CD14-positive monocyte (primary cell): ENCODE measurements around the gene NLE1. TPM values are rescaled to one million over a fixed set of nuclear protein-coding genes. Genes with fewer than 3 reads are reported as not detected.
A peak's percentile ranks its signal among the peaks of the same experiment; 100 is the strongest.

Source experiments
- DNase-seq, 3 donors: peaks; one replicate each; pipeline ENCODE4 v3.0.0-alpha.2; 2011 to 2022
- H2AFZ ChIP-seq: 2 replicates; pipeline ENCODE4 v1.6.0; 2012; ENCODE audit warnings: mild to moderate bottlenecking, low read depth, low read length, inconsistent platforms; ENCODE audit not compliant: insufficient read depth, poor library complexity, severe bottlenecking
- H3K27ac ChIP-seq, 2 donors: 1 replicate in 1 of 2; 2 replicates in 1 of 2; pipeline ENCODE4 v1.5.1; 2012 to 2013; ENCODE audit warnings: low read length in 2 of 2, control low read depth in 1 of 2, inconsistent platforms in 1 of 2, low read depth in 1 of 2, mild to moderate bottlenecking in 1 of 2
- H3K27me3 ChIP-seq, 2 donors: one replicate each; pipeline versions ENCODE4 v1.6.0 to v1.6.1; 2011 to 2013; ENCODE audit warnings: low read length in 2 of 2; ENCODE audit not compliant: control insufficient read depth in 2 of 2, insufficient read depth in 2 of 2
- H3K36me3 ChIP-seq, 2 donors: replicated peaks in 1 of 2; 1 replicate in 1 of 2; 2 replicates in 1 of 2; pipeline versions ENCODE4 v1.5.1 to v1.6.1; 2012 to 2013; ENCODE audit warnings: low read length in 2 of 2, control low read depth in 1 of 2, inconsistent platforms in 1 of 2, mild to moderate bottlenecking in 1 of 2; ENCODE audit not compliant: insufficient read depth in 2 of 2, control insufficient read depth in 1 of 2
- H3K4me1 ChIP-seq, 2 donors: 1 replicate in 1 of 2; 2 replicates in 1 of 2; pipeline versions ENCODE4 v1.5.1 to v1.6.1; 2012 to 2013; ENCODE audit warnings: low read length in 2 of 2, control low read depth in 1 of 2, inconsistent platforms in 1 of 2, mild to moderate bottlenecking in 1 of 2, moderate library complexity in 1 of 2; ENCODE audit not compliant: insufficient read depth in 2 of 2, control insufficient read depth in 1 of 2
- H3K4me2 ChIP-seq: replicated peaks from 2 replicates; pipeline ENCODE3; 2012; ENCODE audit warnings: low read length, moderate library complexity, mild to moderate bottlenecking; ENCODE audit not compliant: poor library complexity, severe bottlenecking; ENCODE audit errors: extremely low read depth
- H3K4me3 ChIP-seq, 3 experiments: fragments of 200-600 bp in 1 of 3; sonication (generic) in 1 of 3; replicated peaks in 1 of 3; 1 replicate in 2 of 3; 2 replicates in 1 of 3; pipeline ENCODE4 v1.5.1; 2011 to 2013; ENCODE audit warnings: low read length in 3 of 3, mild to moderate bottlenecking in 3 of 3, control low read depth in 2 of 3, low read depth in 2 of 3, inconsistent platforms in 1 of 3, moderate library complexity in 1 of 3
- H3K79me2 ChIP-seq: 2 replicates; pipeline ENCODE4 v1.6.0; 2012; ENCODE audit warnings: mild to moderate bottlenecking, control low read depth, inconsistent platforms, low read length, moderate library complexity; ENCODE audit not compliant: insufficient read depth
- H3K9ac ChIP-seq: 2 replicates; pipeline ENCODE4 v1.6.0; 2017; ENCODE audit warnings: low read length, mild to moderate bottlenecking; ENCODE audit not compliant: insufficient read depth, poor library complexity, severe bottlenecking
- H3K9me3 ChIP-seq, 2 donors: replicated peaks in 1 of 2; 1 replicate in 1 of 2; 2 replicates in 1 of 2; pipeline versions ENCODE4 v1.5.1 to v1.6.1; 2012 to 2013; ENCODE audit warnings: low read length in 2 of 2, control low read depth in 1 of 2; ENCODE audit not compliant: control insufficient read depth in 1 of 2, insufficient read depth in 1 of 2
- H4K20me1 ChIP-seq: 2 replicates; pipeline ENCODE4 v1.6.0; 2012; ENCODE audit warnings: mild to moderate bottlenecking, low read length, control low read depth, moderate library complexity; ENCODE audit not compliant: insufficient read depth
- H3K27ac Mint-ChIP-seq, 7 donors: one replicate each; pipeline ENCODE4 v1.8.0; 2020; ENCODE audit warnings: mild to moderate bottlenecking in 7 of 7, mixed read lengths in 7 of 7, moderate library complexity in 6 of 7, inconsistent platforms in 2 of 7
- H3K27me3 Mint-ChIP-seq, 3 donors: one replicate each; pipeline ENCODE4 v1.8.0; 2021 to 2022; ENCODE audit warnings: low read depth in 3 of 3, mild to moderate bottlenecking in 3 of 3, mixed read lengths in 3 of 3, moderate library complexity in 3 of 3, inconsistent platforms in 1 of 3
- H3K36me3 Mint-ChIP-seq, 2 donors: one replicate each; pipeline ENCODE4 v1.8.0; 2020; ENCODE audit warnings: mixed read lengths in 2 of 2, inconsistent platforms in 1 of 2, mild to moderate bottlenecking in 1 of 2
- H3K4me1 Mint-ChIP-seq: one replicate; pipeline ENCODE4 v1.8.0; 2020; ENCODE audit warnings: mild to moderate bottlenecking, mixed read lengths
- H3K4me3 Mint-ChIP-seq, 2 donors: one replicate each; pipeline ENCODE4 v1.8.0; 2020; ENCODE audit warnings: mild to moderate bottlenecking in 2 of 2, mixed read lengths in 2 of 2, moderate library complexity in 1 of 2
- H3K9me3 Mint-ChIP-seq, 7 donors: one replicate each; pipeline ENCODE4 v1.8.0; 2020 to 2022; ENCODE audit warnings: mixed read lengths in 7 of 7, mild to moderate bottlenecking in 6 of 7, moderate library complexity in 6 of 7, inconsistent platforms in 2 of 7
- CTCF ChIP-seq: fragments of 200-600 bp; IDR thresholded peaks from one replicate; pipeline ENCODE4 v1.8.0; 2022; ENCODE audit warnings: antibody characterized with exemption, mild to moderate bottlenecking
- WGBS: methylation state at CpG from one replicate; pipeline ENCODE4 v1.1.5; 2013; ENCODE audit warnings: missing lambda C conversion rate; ENCODE audit not compliant: insufficient coverage; 5-methylcytosine and 5-hydroxymethylcytosine counted together
- intact Hi-C, 2 donors: fragments of 100-400 bp; cut with micrococcal nuclease; formaldehyde crosslinking; loops; one replicate each; pipeline versions ENCODE4 v1.15.0 to v1.15.1; 2023
- polyA plus RNA-seq, 3 donors: library from polyadenylated mRNA; depleted of rRNA in 1 of 3; unstranded in 2 of 3; stranded (reverse) in 1 of 3; fragments of 300-500 nt in 2 of 3; fragments of >200 nt in 1 of 3; fragmentation: Illumina TruSeq in 2 of 3; gene quantifications; 1 replicate in 2 of 3; 2 replicates in 1 of 3; pipeline ENCODE4 v1.2.3, GENCODE V29; 2012 to 2021

NLE1 gene
- polyA plus RNA-seq, 3 donors, result 1.6 to 3.6 (median 2.2) TPM

DNA sequence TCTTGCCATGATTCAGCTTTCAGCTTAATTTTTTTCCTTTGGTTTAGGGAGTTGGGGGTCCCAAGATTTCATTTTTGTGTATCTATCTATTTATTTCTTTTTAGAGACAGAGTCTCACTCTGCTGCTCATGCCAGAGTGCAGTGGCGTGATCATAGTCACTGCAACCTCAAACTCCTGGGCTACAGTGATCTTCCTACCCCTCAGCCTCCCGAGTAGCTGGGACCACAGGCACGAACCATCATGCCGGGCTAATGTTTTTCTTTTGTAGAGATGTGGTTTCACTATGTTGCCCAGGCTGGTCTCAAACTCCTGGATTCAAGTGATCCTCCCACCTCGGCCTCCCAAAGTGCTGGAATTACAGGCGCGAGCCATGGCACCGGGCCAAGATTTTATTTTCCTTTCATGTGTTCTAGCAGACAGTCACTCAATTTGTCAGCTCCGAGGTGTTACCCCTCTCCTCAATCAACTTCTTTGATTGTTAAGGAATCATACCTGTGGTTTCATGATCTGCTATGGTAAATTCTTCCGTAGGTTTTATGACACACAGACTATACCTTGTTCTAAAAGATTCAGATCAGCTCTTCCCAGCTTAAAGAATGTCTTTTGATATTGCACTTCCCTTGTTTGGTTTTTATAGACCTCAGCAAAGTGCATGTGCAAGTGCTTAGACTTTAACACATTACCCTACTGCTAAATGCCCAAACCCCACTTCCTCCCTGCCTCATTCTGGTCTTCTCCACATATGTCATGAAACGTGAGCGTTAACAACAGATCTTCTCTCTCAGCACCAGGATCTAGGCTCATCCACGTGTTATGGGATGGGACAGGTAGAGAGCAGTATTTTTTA is 18.5 kb upstream of the NLE1 start:
- intact Hi-C loops, result loop anchor here in 1 of 2 donors (10.0 kb wide), 1 partner anchor 584 kb away; no protein-coding TSS in a partner anchor
- Mint-ChIP-seq H3K36me3 (no peaks in the 10 kb centered on the region), H3K4me3 (no peak overlapping the region), H3K27me3 (peaks cover 4 to 8% (median 7%) of the 10 kb centered on the region in 3 donors), H3K27ac (peak overlapping the region in 1 of 7 donors; percentile 26), H3K9me3 (peaks cover 0 to 2% (median 0%) of the 10 kb centered on the region in 7 donors), H3K4me1 (peaks cover 13% of the 10 kb centered on the region)
- Histone ChIP-seq H3K27ac (no peak overlapping the region), H3K36me3 (no peaks in the 10 kb centered on the region), H3K9ac (no peak overlapping the region), H3K4me1 (peaks cover 4 to 8% of the 10 kb centered on the region in 2 donors), H4K20me1 (no peaks in the 10 kb centered on the region), H3K9me3 (no peaks in the 10 kb centered on the region), H3K27me3 (no peaks in the 10 kb centered on the region), H3K79me2 (no peaks in the 10 kb centered on the region), H3K4me3 (no peak overlapping the region), H3K4me2 (no peak overlapping the region), H2AFZ (no peak overlapping the region)
- no peak for DNase-seq
- TF ChIP-seq CTCF, result no peak
- 72% methylated on average over 3 of the region's 13 CpGs for WGBS

GRCh38 chr17:35159940-35160339 is 17.8 kb upstream of the NLE1 start:
- Mint-ChIP-seq H3K9me3 (peaks cover 0 to 2% (median 0%) of the 10 kb centered on the region in 7 donors), H3K4me3 (no peak overlapping the region), H3K27ac (no peak overlapping the region), H3K4me1 (peaks cover 13% of the 10 kb centered on the region), H3K36me3 (no peaks in the 10 kb centered on the region), H3K27me3 (peaks cover 3 to 8% (median 7%) of the 10 kb centered on the region in 3 donors)
- Histone ChIP-seq H3K4me2 (no peak overlapping the region), H3K9me3 (no peaks in the 10 kb centered on the region), H3K79me2 (no peaks in the 10 kb centered on the region), H3K9ac (no peak overlapping the region), H2AFZ (no peak overlapping the region), H3K4me1 (peaks cover 4 to 8% of the 10 kb centered on the region in 2 donors), H3K27me3 (no peaks in the 10 kb centered on the region), H3K27ac (no peak overlapping the region), H3K4me3 (no peak overlapping the region), H4K20me1 (no peaks in the 10 kb centered on the region), H3K36me3 (no peaks in the 10 kb centered on the region)
- DNase-seq, result no peak
- intact Hi-C loops, result loop anchor here in 1 of 2 donors (10.0 kb wide), 1 partner anchor 585 kb away; no protein-coding TSS in a partner anchor
- TF ChIP-seq CTCF, result no peak
- WGBS, result 30% methylated on average over 2 of the region's 2 CpGs
